HepG2 (cell line): Measurements from ENCODE around the gene DNAJC9. TPM values are rescaled to one million over a fixed set of nuclear protein-coding genes. Genes with fewer than 3 reads are reported as not detected.

ENCODE experiments used
- ATAC-seq: fragments of 200-7000 bp; cut with Tn5 transposase; 3 replicates; pipeline ENCODE4 v1.9.1; 2020; ENCODE audit warnings: mild to moderate bottlenecking, moderate library complexity
- BruUV-seq: library from RNA; stranded (reverse); fragments of 400-500 nt; replicated peaks from 2 replicates; lab custom pipeline; 2021; lab: Mats Ljungman, UMichigan
- CTCF ChIA-PET: fragments of 300-600 bp; formaldehyde crosslinking; extraction: SDS; loops from one replicate; lab custom pipeline; 2021; ENCODE audit warnings: low total read pairs, inconsistent platforms, low intra/inter-chr PET ratio; lab: Yijun Ruan, JAX
- POLR2A ChIA-PET: fragments of 350-600 bp; sonication (Branson Sonifier 250); formaldehyde crosslinking; loops from one replicate; lab custom pipeline; 2020; ENCODE audit warnings: antibody characterized with exemption, inconsistent platforms; lab: Yijun Ruan, JAX
- DNase-seq: peaks from one replicate; pipeline ENCODE4 v3.0.0-alpha.2; 2015; ENCODE audit warnings: low spot score
- FAIRE-seq: peaks from 3 replicates; lab custom pipeline; 2011; peaks lifted over from hg19 to GRCh38; lab: Jason Lieb, UNC
- H2AFZ ChIP-seq: one replicate; pipeline ENCODE4 v1.6.1; 2011; ENCODE audit warnings: low read length, inconsistent platforms
- H3K27ac ChIP-seq: fragments of 300-600 bp; 3 replicates; pipeline ENCODE4 v1.8.0; 2011; ENCODE audit warnings: mixed run types, mild to moderate bottlenecking, mixed read lengths, low read length, inconsistent platforms; ENCODE audit not compliant: insufficient read depth; ENCODE audit errors: extremely low read length
- H3K27me3 ChIP-seq, 2 experiments: fragments of 200-600 bp in 1 of 2; 2 replicates in 1 of 2; 3 replicates in 1 of 2; pipeline versions ENCODE4 v1.6.0 to v1.8.0; 2011; ENCODE audit warnings: low read length in 2 of 2, mild to moderate bottlenecking in 2 of 2, moderate library complexity in 2 of 2, inconsistent platforms in 1 of 2; ENCODE audit not compliant: insufficient read depth in 2 of 2, control insufficient read depth in 1 of 2
- H3K36me3 ChIP-seq, 2 experiments: fragments of 200-600 bp in 1 of 2; replicated peaks in 1 of 2; 2 replicates in 1 of 2; 3 replicates in 1 of 2; pipeline versions ENCODE4 v1.5.1 to v1.8.0; 2011; ENCODE audit warnings: low read length in 2 of 2, inconsistent platforms in 1 of 2; ENCODE audit not compliant: insufficient read depth in 2 of 2, control insufficient read depth in 1 of 2
- H3K4me1 ChIP-seq: 2 replicates; pipeline ENCODE4 v1.5.1; 2012; ENCODE audit warnings: low read length, inconsistent platforms; ENCODE audit not compliant: insufficient read depth
- H3K4me2 ChIP-seq: 2 replicates; pipeline ENCODE4 v1.6.0; 2011; ENCODE audit warnings: low read depth, low read length, inconsistent platforms
- H3K4me3 ChIP-seq, 3 experiments: fragments of 200-600 bp in 1 of 3; sonication (generic), shearing (Covaris generic) in 1 of 3; replicated peaks in 1 of 3; 2 replicates each; pipeline ENCODE4 v1.5.1; 2011 to 2016; ENCODE audit warnings: low read length in 3 of 3, inconsistent platforms in 2 of 3, low read depth in 2 of 3, mild to moderate bottlenecking in 2 of 3, control low read depth in 1 of 3, mixed read lengths in 1 of 3; ENCODE audit not compliant: insufficient read depth in 1 of 3
- H3K79me2 ChIP-seq: one replicate; pipeline ENCODE4 v1.6.1; 2011; ENCODE audit warnings: low read length, inconsistent platforms; ENCODE audit not compliant: insufficient read depth
- H3K9ac ChIP-seq: 2 replicates; pipeline ENCODE4 v1.6.0; 2011; ENCODE audit warnings: mild to moderate bottlenecking, low read depth, low read length, inconsistent platforms; ENCODE audit not compliant: insufficient read depth
- H3K9me3 ChIP-seq: 2 replicates; pipeline ENCODE4 v1.5.1; 2012; ENCODE audit warnings: mild to moderate bottlenecking, low read length
- H4K20me1 ChIP-seq: 2 replicates; pipeline ENCODE4 v1.6.0; 2011; ENCODE audit warnings: inconsistent platforms, mild to moderate bottlenecking, low read length, moderate library complexity; ENCODE audit not compliant: insufficient read depth
- ATAD3A ChIP-seq: sonication (generic); formaldehyde crosslinking; IDR thresholded peaks from 2 replicates; pipeline ENCODE4 v1.4.0; 2020; ENCODE audit warnings: missing genetic modification reagents
- CAMTA2 ChIP-seq: sonication (generic); formaldehyde crosslinking; IDR thresholded peaks from 2 replicates; pipeline ENCODE4 v1.4.0; 2020; ENCODE audit warnings: mild to moderate bottlenecking, missing genetic modification reagents, borderline replicate concordance
- CBFB ChIP-seq: sonication (generic); formaldehyde crosslinking; IDR thresholded peaks from 2 replicates; pipeline ENCODE4 v1.4.0; 2020; ENCODE audit warnings: missing genetic modification reagents
- E2F1 ChIP-seq: sonication (generic); formaldehyde crosslinking; IDR thresholded peaks from 2 replicates; pipeline ENCODE4 v1.5.0; 2020; ENCODE audit warnings: missing genetic modification reagents
- GATAD2A ChIP-seq: IDR thresholded peaks from 2 replicates; pipeline ENCODE4 v1.6.1; 2016
- GFI1 ChIP-seq: sonication (generic); formaldehyde crosslinking; IDR thresholded peaks from 2 replicates; pipeline ENCODE4 v1.5.0; 2020; ENCODE audit warnings: missing genetic modification reagents, mild to moderate bottlenecking, borderline replicate concordance
- HIC2 ChIP-seq: sonication (generic); formaldehyde crosslinking; IDR thresholded peaks from 2 replicates; pipeline ENCODE4 v1.9.0; 2022; ENCODE audit warnings: low read depth, missing genetic modification reagents
- KLF15 ChIP-seq: sonication (generic); formaldehyde crosslinking; IDR thresholded peaks from 2 replicates; pipeline ENCODE4 v1.8.1; 2023; ENCODE audit warnings: borderline replicate concordance, mild to moderate bottlenecking, inconsistent platforms, missing genetic modification reagents, mixed read lengths
- MBNL3 ChIP-seq: fragments of 250-450 bp; sonication (Bioruptor Pico); conservative IDR thresholded peaks from 2 replicates; pipeline ENCODE4 v1.8.0; 2022; ENCODE audit warnings: mild to moderate bottlenecking, inconsistent platforms
- NAIF1 ChIP-seq: sonication (generic); formaldehyde crosslinking; IDR thresholded peaks from 2 replicates; pipeline ENCODE4 v1.5.0; 2020; ENCODE audit warnings: mild to moderate bottlenecking, missing genetic modification reagents, borderline replicate concordance
- NR0B2 ChIP-seq: sonication (generic); formaldehyde crosslinking; IDR thresholded peaks from 2 replicates; pipeline ENCODE4 v1.4.0; 2020; ENCODE audit warnings: mild to moderate bottlenecking, missing genetic modification reagents
- PCBP1 ChIP-seq: fragments of 200-400 bp; formaldehyde crosslinking; IDR thresholded peaks from 2 replicates; pipeline ENCODE4 v1.6.1; 2017; ENCODE audit warnings: mild to moderate bottlenecking, low read depth, low read length, borderline replicate concordance
- RAD51 ChIP-seq: fragments of 450-650 bp; IDR thresholded peaks from 2 replicates; pipeline ENCODE4 v1.6.1; 2016; ENCODE audit warnings: borderline replicate concordance
- RORA ChIP-seq: sonication (generic); formaldehyde crosslinking; IDR thresholded peaks from 2 replicates; pipeline ENCODE4 v1.5.0; 2020; ENCODE audit warnings: mild to moderate bottlenecking, missing genetic modification reagents, moderate library complexity
- TOE1 ChIP-seq: sonication (generic); formaldehyde crosslinking; IDR thresholded peaks from 2 replicates; pipeline ENCODE4 v1.4.0; 2020; ENCODE audit warnings: mild to moderate bottlenecking, missing genetic modification reagents
- ZBTB38 ChIP-seq: sonication (generic); formaldehyde crosslinking; IDR thresholded peaks from 2 replicates; pipeline ENCODE4 v1.5.1; 2020; ENCODE audit warnings: mild to moderate bottlenecking, missing genetic modification reagents
- ZNF296 ChIP-seq: sonication (generic); formaldehyde crosslinking; conservative IDR thresholded peaks from 2 replicates; pipeline ENCODE4 v1.5.0; 2020; ENCODE audit warnings: mild to moderate bottlenecking, missing genetic modification reagents
- ZNF431 ChIP-seq: sonication (generic); formaldehyde crosslinking; IDR thresholded peaks from 2 replicates; pipeline ENCODE4 v1.9.0; 2022; ENCODE audit warnings: missing genetic modification reagents, low read depth, mild to moderate bottlenecking, borderline replicate concordance
- ZNF574 ChIP-seq: sonication (generic); formaldehyde crosslinking; IDR thresholded peaks from 2 replicates; pipeline ENCODE4 v1.4.0; 2020; ENCODE audit warnings: missing genetic modification reagents
- ZNF781 ChIP-seq: sonication (generic); formaldehyde crosslinking; IDR thresholded peaks from 2 replicates; pipeline ENCODE4 v1.5.1; 2020; ENCODE audit warnings: borderline replicate concordance, mild to moderate bottlenecking, missing genetic modification reagents; ENCODE audit errors: not compliant biosample characterization
- WGBS: methylation state at CpG from one replicate; pipeline ENCODE4 v1.1.6; 2017; ENCODE audit warnings: low lambda C conversion rate; 5-methylcytosine and 5-hydroxymethylcytosine counted together
- in situ Hi-C: cut with HindIII; loops from 2 replicates; pipeline ENCODE4 v1.10.0; 2017; ENCODE audit warnings: low pct_unique_long_range_greater_than_20kb; ENCODE audit not compliant: extremely low pct_ligation_motif_present
- intact Hi-C: fragments of 100-400 bp; cut with micrococcal nuclease; formaldehyde crosslinking; loops from one replicate; pipeline ENCODE4 v1.10.0; 2022; ENCODE audit not compliant: unreplicated experiment
- polyA plus RNA-seq, 8 experiments: library from polyadenylated mRNA; depleted of rRNA in 3 of 8; stranded (reverse) in 7 of 8; unstranded in 1 of 8; fragments of >200 nt; fragmentation: Illumina TruSeq in 4 of 8; extraction: Trizol in 4 of 8; gene quantifications; 2 replicates each; pipeline versions ENCODE4 v1.2.1 to v1.2.3, GENCODE V29; 2011 to 2016; ENCODE audit warnings: low read depth in 4 of 8, missing spikeins in 1 of 8, mixed read lengths in 1 of 8; ENCODE audit not compliant: insufficient read depth in 1 of 8
- total RNA-seq, 5 experiments: library from RNA; depleted of rRNA; stranded (reverse); fragments of >200 nt; fragmentation: Illumina TruSeq; extraction: Trizol; gene quantifications; 2 replicates each; pipeline ENCODE4 v1.2.3, GENCODE V29; 2016; ENCODE audit warnings: low read depth in 1 of 5

The DNAJC9 gene
- total and polyA plus RNA-seq, 2 of the 13 experiments (the other 11 are each of a cell fraction or from before 2014, with no cell fraction given): 15.9 to 60.3 TPM

- Histone ChIP-seq H3K4me1 (peaks cover 35% of the 10 kb centered on the region), H4K20me1 (no peaks in the 10 kb centered on the region), H3K27me3 (no peaks in the 10 kb centered on the region), H3K79me2 (no peaks in the 10 kb centered on the region), H3K27ac (no peak overlapping the region), H3K4me2 (no peak overlapping the region), H2AFZ (no peak overlapping the region), H3K9ac (no peak overlapping the region), H3K4me3 (no peak overlapping the region), H3K9me3 (no peaks in the 10 kb centered on the region), H3K36me3 (no peaks in the 10 kb centered on the region)
- POLR2A ChIA-PET: interaction anchor here (2.5 kb wide), 1 partner anchor 50 kb away, joined by 10 read pairs; the partner anchor contains the start of genes ECD and FAM149B1
- in situ Hi-C loops: no loop called here
- ATAC-seq: no peak
- no peak for DNase-seq
- intact Hi-C loops: loop anchor here (2.0 kb wide), 1 partner anchor 49 kb away; the partner anchor contains the start of genes ECD and FAM149B1
- no TSS peak for BruUV-seq
- CTCF ChIA-PET: no interaction called here
- 93% methylated on average over 2 of the region's 2 CpGs for WGBS
- TF ChIP-seq E2F1 (CRISPR knock-in tag): no peak
- no peak for TF ChIP-seq ZNF431 (CRISPR knock-in tag)
- TF ChIP-seq TOE1 (CRISPR knock-in tag): no peak
- no peak for TF ChIP-seq NR0B2 (CRISPR knock-in tag)
- no peak for TF ChIP-seq GATAD2A
- TF ChIP-seq MBNL3 (CRISPR knock-in tag): no peak
- no peak for TF ChIP-seq ZNF296 (CRISPR knock-in tag)
- TF ChIP-seq RORA (CRISPR knock-in tag): no peak
- no peak for TF ChIP-seq RAD51
- TF ChIP-seq ZBTB38 (CRISPR knock-in tag): no peak
- TF ChIP-seq GFI1 (CRISPR knock-in tag): no peak
- no peak for TF ChIP-seq CAMTA2 (CRISPR knock-in tag)
- no peak for TF ChIP-seq CBFB
- TF ChIP-seq KLF15 (CRISPR knock-in tag): no peak
- TF ChIP-seq ZNF781 (CRISPR knock-in tag): no peak
- TF ChIP-seq ZNF574: no peak
- no peak for TF ChIP-seq PCBP1
- TF ChIP-seq ATAD3A (CRISPR knock-in tag): no peak
- no peak for TF ChIP-seq NAIF1 (CRISPR knock-in tag)
- TF ChIP-seq HIC2: no peak
- FAIRE-seq: no peak
Observed at GRCh38 chr10:73217628-73218027, 29.4 kb downstream of the DNAJC9 start.
